Measurements from ENCODE around the gene CFAP57.

Gene CFAP57

GRCh38 chr1:43221797-43222196, 49.7 kb downstream of the CFAP57 start:
- no peaks in the 10 kb centered on the region for H3K9me3 ChIP-seq (ENCODE audit: low read length)
- H3K36me3 ChIP-seq (ENCODE audit: insufficient read depth, low read length), result no peaks in the 10 kb centered on the region
- H2AFZ ChIP-seq (ENCODE audit: low read depth, low read length), result no peak overlapping the region
- no peaks in the 10 kb centered on the region for H3K4me1 ChIP-seq (ENCODE audit: insufficient read depth, low read length)
- no peak overlapping the region for H3K4me3 ChIP-seq (ENCODE audit: low read length)
- peaks cover 18% of the 10 kb centered on the region for H3K27me3 ChIP-seq (ENCODE audit: insufficient read depth, low read length)

- no peaks in the 10 kb centered on the region for H3K36me3 ChIP-seq (ENCODE audit: insufficient read depth, low read length)
- no peak overlapping the region for H3K4me3 ChIP-seq (ENCODE audit: low read length)
- peaks cover 18% of the 10 kb centered on the region for H3K27me3 ChIP-seq (ENCODE audit: insufficient read depth, low read length)
- H3K4me1 ChIP-seq (ENCODE audit: insufficient read depth, low read length), result no peaks in the 10 kb centered on the region
- no peak overlapping the region for H2AFZ ChIP-seq (ENCODE audit: low read depth, low read length)
- H3K9me3 ChIP-seq (ENCODE audit: low read length), result no peaks in the 10 kb centered on the region
Observed at GRCh38 chr1:43222879-43223278, 50.7 kb downstream of the CFAP57 start.

DNA sequence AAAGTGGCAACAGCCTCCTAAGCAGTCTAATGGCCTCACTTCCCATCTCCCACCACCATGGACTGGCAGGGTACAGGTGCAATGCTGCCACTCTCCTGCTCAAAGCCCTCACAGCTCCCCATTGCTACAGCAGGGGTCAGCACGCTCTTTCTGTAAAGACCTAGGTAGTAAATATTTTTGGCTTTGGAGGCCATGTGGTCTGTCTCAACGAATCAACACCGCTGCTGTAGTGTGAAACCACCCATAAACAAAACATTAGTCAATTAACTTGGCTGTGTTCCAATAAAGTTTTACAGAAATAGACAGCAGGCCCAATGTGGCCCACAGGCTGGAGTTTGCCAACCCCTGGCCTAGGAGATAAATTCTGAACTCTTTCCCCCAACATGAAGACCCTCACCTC, 53.0 kb downstream of the CFAP57 start:
- H3K4me1 ChIP-seq (ENCODE audit: insufficient read depth, low read length), result no peaks in the 10 kb centered on the region
- H3K9me3 ChIP-seq (ENCODE audit: low read length), result no peaks in the 10 kb centered on the region
- no peaks in the 10 kb centered on the region for H3K36me3 ChIP-seq (ENCODE audit: insufficient read depth, low read length)
- H3K27me3 ChIP-seq (ENCODE audit: insufficient read depth, low read length), result peaks cover 18% of the 10 kb centered on the region
- no peak overlapping the region for H2AFZ ChIP-seq (ENCODE audit: low read depth, low read length)
- no peak overlapping the region for H3K4me3 ChIP-seq (ENCODE audit: low read length)

DNA sequence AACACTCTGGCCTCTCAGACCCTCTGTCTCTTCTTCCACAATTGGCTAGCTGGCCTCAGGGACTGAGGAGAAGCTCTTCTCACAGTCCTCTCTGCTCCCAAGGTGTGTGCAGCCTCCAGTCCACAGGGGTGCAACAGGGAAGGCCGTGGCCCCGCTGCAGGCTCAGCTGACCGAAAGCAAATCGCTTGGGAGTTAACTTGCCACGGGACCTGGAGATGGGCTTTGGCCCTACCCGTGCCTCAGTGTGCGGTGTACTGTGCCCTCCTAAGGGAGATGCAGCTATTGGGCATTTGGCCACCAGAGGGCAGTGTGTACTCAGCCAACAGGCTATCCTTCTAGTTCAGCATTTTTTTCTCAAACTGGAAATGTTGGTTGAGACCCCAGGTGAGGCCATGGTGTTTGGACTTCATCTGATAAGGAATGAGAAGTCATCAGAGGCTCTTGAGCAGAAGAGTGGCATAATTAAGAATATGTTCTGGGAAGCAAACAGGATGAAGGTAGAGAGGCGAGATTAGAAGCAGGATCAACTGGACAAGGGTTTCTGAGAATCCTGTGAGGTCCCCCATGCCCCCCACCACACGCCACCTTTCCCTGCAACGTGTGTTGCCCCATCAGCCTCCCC, 55.1 kb downstream of the CFAP57 start:
- no peaks in the 10 kb centered on the region for H3K36me3 ChIP-seq (ENCODE audit: insufficient read depth, low read length)
- H3K27me3 ChIP-seq (ENCODE audit: insufficient read depth, low read length), result peaks cover 13% of the 10 kb centered on the region
- no peaks in the 10 kb centered on the region for H3K9me3 ChIP-seq (ENCODE audit: low read length)
- no peaks in the 10 kb centered on the region for H3K4me1 ChIP-seq (ENCODE audit: insufficient read depth, low read length)
- no peak overlapping the region for H3K4me3 ChIP-seq (ENCODE audit: low read length)
- no peak overlapping the region for H2AFZ ChIP-seq (ENCODE audit: low read depth, low read length)

- H2AFZ ChIP-seq (ENCODE audit: low read depth, low read length), result no peak overlapping the region
- no peak overlapping the region for H3K4me3 ChIP-seq (ENCODE audit: low read length)
- no peaks in the 10 kb centered on the region for H3K4me1 ChIP-seq (ENCODE audit: insufficient read depth, low read length)
- H3K27me3 ChIP-seq (ENCODE audit: insufficient read depth, low read length), result peaks cover 9% of the 10 kb centered on the region
- no peaks in the 10 kb centered on the region for H3K9me3 ChIP-seq (ENCODE audit: low read length)
- no peaks in the 10 kb centered on the region for H3K36me3 ChIP-seq (ENCODE audit: insufficient read depth, low read length)
Observed at GRCh38 chr1:43229826-43230780, 58.0 kb downstream of the CFAP57 start.

GRCh38 chr1:43232074-43232473, 59.9 kb downstream of the CFAP57 start:
- Histone ChIP-seq H3K9me3 (ENCODE audit: low read length) (no peaks in the 10 kb centered on the region), H3K27me3 (ENCODE audit: insufficient read depth, low read length) (peaks cover 3% of the 10 kb centered on the region), H3K4me3 (ENCODE audit: low read length) (no peak overlapping the region), H2AFZ (ENCODE audit: low read depth, low read length) (no peak overlapping the region), H3K36me3 (ENCODE audit: insufficient read depth, low read length) (no peaks in the 10 kb centered on the region), H3K4me1 (ENCODE audit: insufficient read depth, low read length) (no peaks in the 10 kb centered on the region)

- H3K9me3 ChIP-seq (ENCODE audit: low read length), result no peaks in the 10 kb centered on the region
- no peaks in the 10 kb centered on the region for H3K36me3 ChIP-seq (ENCODE audit: insufficient read depth, low read length)
- no peak overlapping the region for H3K4me3 ChIP-seq (ENCODE audit: low read length)
- no peak overlapping the region for H2AFZ ChIP-seq (ENCODE audit: low read depth, low read length)
- no peaks in the 10 kb centered on the region for H3K4me1 ChIP-seq (ENCODE audit: insufficient read depth, low read length)
- peaks cover 3% of the 10 kb centered on the region for H3K27me3 ChIP-seq (ENCODE audit: insufficient read depth, low read length)
Observed at GRCh38 chr1:43232482-43232881, 60.4 kb downstream of the CFAP57 start.

- Histone ChIP-seq H3K36me3 (ENCODE audit: insufficient read depth, low read length) (no peaks in the 10 kb centered on the region), H3K27me3 (ENCODE audit: insufficient read depth, low read length) (peaks cover 3% of the 10 kb centered on the region), H3K4me3 (ENCODE audit: low read length) (no peak overlapping the region), H3K4me1 (ENCODE audit: insufficient read depth, low read length) (no peaks in the 10 kb centered on the region), H3K9me3 (ENCODE audit: low read length) (no peaks in the 10 kb centered on the region), H2AFZ (ENCODE audit: low read depth, low read length) (no peak overlapping the region)
Observed at GRCh38 chr1:43233631-43234030, 61.5 kb downstream of the CFAP57 start.

GRCh38 chr1:43234267-43234666, 62.1 kb downstream of the CFAP57 start:
- H3K9me3 ChIP-seq (ENCODE audit: low read length), result no peaks in the 10 kb centered on the region
- H3K4me3 ChIP-seq (ENCODE audit: low read length), result no peak overlapping the region
- no peaks in the 10 kb centered on the region for H3K36me3 ChIP-seq (ENCODE audit: insufficient read depth, low read length)
- H2AFZ ChIP-seq (ENCODE audit: low read depth, low read length), result no peak overlapping the region
- no peaks in the 10 kb centered on the region for H3K4me1 ChIP-seq (ENCODE audit: insufficient read depth, low read length)
- H3K27me3 ChIP-seq (ENCODE audit: insufficient read depth, low read length), result peaks cover 3% of the 10 kb centered on the region

DNA sequence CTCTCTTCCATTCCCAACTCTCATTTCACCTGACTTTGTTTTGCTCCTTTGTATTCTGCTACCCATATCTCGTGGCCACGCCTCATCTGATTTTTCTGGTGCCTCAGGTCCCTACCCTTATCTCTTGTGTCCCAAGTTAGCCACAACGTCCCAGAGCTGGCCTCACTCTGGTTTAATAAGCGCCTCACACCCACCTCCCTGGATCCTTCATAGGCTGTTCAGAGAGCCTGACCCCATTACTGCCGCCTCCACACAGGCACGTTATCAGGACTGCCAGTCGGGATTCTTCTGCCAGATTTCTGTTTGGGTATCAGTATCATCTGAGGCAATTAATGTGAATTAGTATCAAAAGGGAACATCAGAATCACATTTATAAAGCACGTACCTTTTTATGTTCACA, 62.9 kb downstream of the CFAP57 start:
- Histone ChIP-seq H3K9me3 (ENCODE audit: low read length) (no peaks in the 10 kb centered on the region), H3K27me3 (ENCODE audit: insufficient read depth, low read length) (peaks cover 3% of the 10 kb centered on the region), H3K36me3 (ENCODE audit: insufficient read depth, low read length) (no peaks in the 10 kb centered on the region), H2AFZ (ENCODE audit: low read depth, low read length) (no peak overlapping the region), H3K4me3 (ENCODE audit: low read length) (no peak overlapping the region), H3K4me1 (ENCODE audit: insufficient read depth, low read length) (no peaks in the 10 kb centered on the region)

DNA sequence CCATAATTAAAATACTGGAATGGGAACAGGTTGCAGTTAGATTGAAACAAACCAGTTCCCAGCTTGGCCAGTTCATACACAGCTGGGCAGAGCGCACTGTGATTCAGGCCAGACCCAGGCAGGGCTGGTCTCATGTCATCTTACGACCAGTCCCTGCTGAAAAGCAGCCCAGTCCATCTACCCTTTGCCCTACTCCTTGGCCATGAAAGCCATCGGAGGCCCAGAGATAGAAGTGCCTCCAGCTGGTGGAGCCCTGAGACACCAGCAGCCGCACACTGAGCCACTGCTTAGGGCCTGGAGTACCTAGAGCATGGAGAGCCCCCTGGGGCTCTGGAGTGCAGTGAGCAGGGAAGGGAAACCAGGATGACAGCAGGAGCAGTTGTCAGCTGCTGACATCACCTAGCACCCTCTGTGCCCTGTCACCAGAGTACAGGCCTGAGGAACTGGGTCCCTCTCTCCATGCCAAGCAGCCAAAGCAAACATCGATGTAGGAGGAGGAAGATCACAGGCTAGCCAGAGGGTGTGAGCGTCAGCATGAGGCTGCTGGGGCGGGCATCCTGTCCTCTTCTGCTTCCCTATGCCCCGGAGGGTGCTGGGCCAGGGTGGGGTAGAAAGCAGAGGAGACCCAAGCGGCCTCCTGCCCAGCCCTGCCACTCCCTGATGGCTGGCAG, 63.5 kb downstream of the CFAP57 start:
- Histone ChIP-seq H3K36me3 (ENCODE audit: insufficient read depth, low read length) (no peaks in the 10 kb centered on the region), H3K4me1 (ENCODE audit: insufficient read depth, low read length) (no peaks in the 10 kb centered on the region), H3K27me3 (ENCODE audit: insufficient read depth, low read length) (peaks cover 3% of the 10 kb centered on the region), H3K4me3 (ENCODE audit: low read length) (no peak overlapping the region), H3K9me3 (ENCODE audit: low read length) (peaks cover under 1% of the 10 kb centered on the region), H2AFZ (ENCODE audit: low read depth, low read length) (no peak overlapping the region)

DNA sequence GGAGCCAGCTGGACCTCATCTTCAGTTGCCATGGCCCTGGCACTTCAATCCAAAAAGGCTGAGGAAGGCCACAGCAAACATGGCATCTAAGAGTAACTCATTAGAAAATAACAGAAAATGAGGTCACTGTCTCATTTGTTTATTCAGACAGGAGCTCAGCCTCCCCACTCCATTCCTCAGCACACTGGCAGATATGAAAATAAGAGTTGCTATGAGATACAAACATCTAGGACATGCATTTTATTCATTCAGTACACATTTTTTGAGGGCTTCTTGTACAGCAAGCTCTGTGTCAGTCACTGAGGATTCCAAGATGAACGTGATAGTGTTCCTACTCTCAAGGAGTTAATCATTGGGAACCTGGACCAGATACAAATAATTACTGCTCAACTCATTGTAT, 65.0 kb downstream of the CFAP57 start:
- Histone ChIP-seq H3K4me1 (ENCODE audit: insufficient read depth, low read length) (no peaks in the 10 kb centered on the region), H3K27me3 (ENCODE audit: insufficient read depth, low read length) (no peaks in the 10 kb centered on the region), H2AFZ (ENCODE audit: low read depth, low read length) (no peak overlapping the region), H3K4me3 (ENCODE audit: low read length) (no peak overlapping the region), H3K36me3 (ENCODE audit: insufficient read depth, low read length) (no peaks in the 10 kb centered on the region), H3K9me3 (ENCODE audit: low read length) (peaks cover 2% of the 10 kb centered on the region)

GRCh38 chr1:43238085-43238484, 66.0 kb downstream of the CFAP57 start:
- Histone ChIP-seq H3K36me3 (ENCODE audit: insufficient read depth, low read length) (no peaks in the 10 kb centered on the region), H3K27me3 (ENCODE audit: insufficient read depth, low read length) (no peaks in the 10 kb centered on the region), H2AFZ (ENCODE audit: low read depth, low read length) (no peak overlapping the region), H3K4me1 (ENCODE audit: insufficient read depth, low read length) (peaks cover 2% of the 10 kb centered on the region), H3K9me3 (ENCODE audit: low read length) (peaks cover 2% of the 10 kb centered on the region), H3K4me3 (ENCODE audit: low read length) (no peak overlapping the region)

All from neuron (in vitro differentiated cells).